CD14-positive monocyte (primary cell): ENCODE data around the gene RCE1. TPM values are rescaled to one million over a fixed set of nuclear protein-coding genes. Genes with fewer than 3 reads are reported as not detected.
A peak's percentile ranks its signal among the peaks of the same experiment; 100 is the strongest.

Source experiments
- DNase-seq, 3 donors: peaks; one replicate each; pipeline ENCODE4 v3.0.0-alpha.2; 2011 to 2022
- H2AFZ ChIP-seq: 2 replicates; pipeline ENCODE4 v1.6.0; 2012; ENCODE audit warnings: mild to moderate bottlenecking, low read depth, low read length, inconsistent platforms; ENCODE audit not compliant: insufficient read depth, poor library complexity, severe bottlenecking
- H3K27ac ChIP-seq, 2 donors: 1 replicate in 1 of 2; 2 replicates in 1 of 2; pipeline ENCODE4 v1.5.1; 2012 to 2013; ENCODE audit warnings: low read length in 2 of 2, control low read depth in 1 of 2, inconsistent platforms in 1 of 2, low read depth in 1 of 2, mild to moderate bottlenecking in 1 of 2
- H3K27me3 ChIP-seq, 2 donors: one replicate each; pipeline versions ENCODE4 v1.6.0 to v1.6.1; 2011 to 2013; ENCODE audit warnings: low read length in 2 of 2; ENCODE audit not compliant: control insufficient read depth in 2 of 2, insufficient read depth in 2 of 2
- H3K36me3 ChIP-seq, 2 donors: replicated peaks in 1 of 2; 1 replicate in 1 of 2; 2 replicates in 1 of 2; pipeline versions ENCODE4 v1.5.1 to v1.6.1; 2012 to 2013; ENCODE audit warnings: low read length in 2 of 2, control low read depth in 1 of 2, inconsistent platforms in 1 of 2, mild to moderate bottlenecking in 1 of 2; ENCODE audit not compliant: insufficient read depth in 2 of 2, control insufficient read depth in 1 of 2
- H3K4me1 ChIP-seq, 2 donors: 1 replicate in 1 of 2; 2 replicates in 1 of 2; pipeline versions ENCODE4 v1.5.1 to v1.6.1; 2012 to 2013; ENCODE audit warnings: low read length in 2 of 2, control low read depth in 1 of 2, inconsistent platforms in 1 of 2, mild to moderate bottlenecking in 1 of 2, moderate library complexity in 1 of 2; ENCODE audit not compliant: insufficient read depth in 2 of 2, control insufficient read depth in 1 of 2
- H3K4me2 ChIP-seq: replicated peaks from 2 replicates; pipeline ENCODE3; 2012; ENCODE audit warnings: low read length, moderate library complexity, mild to moderate bottlenecking; ENCODE audit not compliant: poor library complexity, severe bottlenecking; ENCODE audit errors: extremely low read depth
- H3K4me3 ChIP-seq, 3 experiments: fragments of 200-600 bp in 1 of 3; sonication (generic) in 1 of 3; replicated peaks in 1 of 3; 1 replicate in 2 of 3; 2 replicates in 1 of 3; pipeline ENCODE4 v1.5.1; 2011 to 2013; ENCODE audit warnings: low read length in 3 of 3, mild to moderate bottlenecking in 3 of 3, control low read depth in 2 of 3, low read depth in 2 of 3, inconsistent platforms in 1 of 3, moderate library complexity in 1 of 3
- H3K79me2 ChIP-seq: 2 replicates; pipeline ENCODE4 v1.6.0; 2012; ENCODE audit warnings: mild to moderate bottlenecking, control low read depth, inconsistent platforms, low read length, moderate library complexity; ENCODE audit not compliant: insufficient read depth
- H3K9ac ChIP-seq: 2 replicates; pipeline ENCODE4 v1.6.0; 2017; ENCODE audit warnings: low read length, mild to moderate bottlenecking; ENCODE audit not compliant: insufficient read depth, poor library complexity, severe bottlenecking
- H3K9me3 ChIP-seq, 2 donors: replicated peaks in 1 of 2; 1 replicate in 1 of 2; 2 replicates in 1 of 2; pipeline versions ENCODE4 v1.5.1 to v1.6.1; 2012 to 2013; ENCODE audit warnings: low read length in 2 of 2, control low read depth in 1 of 2; ENCODE audit not compliant: control insufficient read depth in 1 of 2, insufficient read depth in 1 of 2
- H4K20me1 ChIP-seq: 2 replicates; pipeline ENCODE4 v1.6.0; 2012; ENCODE audit warnings: mild to moderate bottlenecking, low read length, control low read depth, moderate library complexity; ENCODE audit not compliant: insufficient read depth
- H3K27ac Mint-ChIP-seq, 7 donors: one replicate each; pipeline ENCODE4 v1.8.0; 2020; ENCODE audit warnings: mild to moderate bottlenecking in 7 of 7, mixed read lengths in 7 of 7, moderate library complexity in 6 of 7, inconsistent platforms in 2 of 7
- H3K27me3 Mint-ChIP-seq, 3 donors: one replicate each; pipeline ENCODE4 v1.8.0; 2021 to 2022; ENCODE audit warnings: low read depth in 3 of 3, mild to moderate bottlenecking in 3 of 3, mixed read lengths in 3 of 3, moderate library complexity in 3 of 3, inconsistent platforms in 1 of 3
- H3K36me3 Mint-ChIP-seq, 2 donors: one replicate each; pipeline ENCODE4 v1.8.0; 2020; ENCODE audit warnings: mixed read lengths in 2 of 2, inconsistent platforms in 1 of 2, mild to moderate bottlenecking in 1 of 2
- H3K4me1 Mint-ChIP-seq: one replicate; pipeline ENCODE4 v1.8.0; 2020; ENCODE audit warnings: mild to moderate bottlenecking, mixed read lengths
- H3K4me3 Mint-ChIP-seq, 2 donors: one replicate each; pipeline ENCODE4 v1.8.0; 2020; ENCODE audit warnings: mild to moderate bottlenecking in 2 of 2, mixed read lengths in 2 of 2, moderate library complexity in 1 of 2
- H3K9me3 Mint-ChIP-seq, 7 donors: one replicate each; pipeline ENCODE4 v1.8.0; 2020 to 2022; ENCODE audit warnings: mixed read lengths in 7 of 7, mild to moderate bottlenecking in 6 of 7, moderate library complexity in 6 of 7, inconsistent platforms in 2 of 7
- WGBS: methylation state at CpG from one replicate; pipeline ENCODE4 v1.1.5; 2013; ENCODE audit warnings: missing lambda C conversion rate; ENCODE audit not compliant: insufficient coverage; 5-methylcytosine and 5-hydroxymethylcytosine counted together
- intact Hi-C, 2 donors: fragments of 100-400 bp; cut with micrococcal nuclease; formaldehyde crosslinking; loops; one replicate each; pipeline versions ENCODE4 v1.15.0 to v1.15.1; 2023
- polyA plus RNA-seq, 3 donors: library from polyadenylated mRNA; depleted of rRNA in 1 of 3; unstranded in 2 of 3; stranded (reverse) in 1 of 3; fragments of 300-500 nt in 2 of 3; fragments of >200 nt in 1 of 3; fragmentation: Illumina TruSeq in 2 of 3; gene quantifications; 1 replicate in 2 of 3; 2 replicates in 1 of 3; pipeline ENCODE4 v1.2.3, GENCODE V29; 2012 to 2021
- TF ChIP-seq, protein P1 (sequence below): fragments of 200-600 bp; IDR thresholded peaks from one replicate; pipeline ENCODE4 v1.8.0; 2022; ENCODE audit warnings: antibody characterized with exemption, mild to moderate bottlenecking

The RCE1 gene
- polyA plus RNA-seq, 3 donors, result 20.3 to 24.7 (median 22.8) TPM

DNA sequence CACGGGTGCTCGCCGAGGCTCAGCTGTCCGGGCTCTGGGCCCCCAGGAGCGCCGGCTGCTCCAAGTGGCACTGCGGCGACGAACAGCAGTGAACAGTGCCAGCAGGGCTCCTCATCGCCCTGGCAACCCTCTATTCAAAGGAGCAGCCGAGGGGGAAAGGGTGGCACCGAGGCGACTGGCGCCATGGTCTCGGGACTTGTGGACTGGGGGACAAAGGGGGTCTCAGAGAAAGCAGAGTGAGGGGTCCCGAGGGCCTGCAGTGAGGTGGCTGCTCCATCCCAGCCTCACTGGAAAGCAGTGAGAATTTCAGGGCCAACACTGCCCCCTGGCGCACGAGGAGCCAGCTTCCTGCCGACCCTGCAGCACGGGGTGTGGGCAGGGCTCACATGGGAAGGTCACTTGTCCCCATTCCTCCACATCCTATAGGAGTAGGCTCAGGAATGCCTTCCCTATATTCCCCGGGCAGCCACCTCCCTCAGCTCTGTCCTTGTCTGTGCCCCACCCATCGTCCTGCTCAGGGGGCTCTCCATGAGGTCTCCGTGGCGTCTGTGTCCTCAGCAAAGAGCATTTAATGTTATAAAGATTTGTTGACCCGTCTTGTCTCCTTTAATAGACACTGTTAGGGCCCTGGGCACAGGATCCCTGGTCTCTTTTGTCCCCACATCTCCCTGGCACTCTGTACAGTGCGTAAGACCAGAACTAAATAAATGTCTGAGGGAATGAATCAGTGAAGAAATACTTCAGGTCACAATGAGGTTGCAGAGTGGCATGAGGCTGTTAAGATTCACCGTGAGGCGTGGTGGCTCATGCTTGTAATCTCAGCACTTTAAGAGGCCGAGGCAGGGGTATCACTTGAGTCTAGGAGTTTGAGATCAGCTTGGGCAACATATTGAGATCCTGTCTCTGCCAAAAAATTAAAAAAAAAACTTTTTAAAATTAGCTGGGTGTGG is 40.0 kb downstream of the RCE1 start:
- Histone ChIP-seq H3K36me3 (no peaks in the 10 kb centered on the region), H3K4me2 (no peak overlapping the region), H3K27ac (no peak overlapping the region), H3K79me2 (no peaks in the 10 kb centered on the region), H4K20me1 (no peaks in the 10 kb centered on the region), H3K4me1 (peaks cover 0 to 5% of the 10 kb centered on the region in 2 donors), H3K27me3 (no peaks in the 10 kb centered on the region), H3K9me3 (no peaks in the 10 kb centered on the region), H2AFZ (no peak overlapping the region), H3K4me3 (no peak overlapping the region), H3K9ac (no peak overlapping the region)
- TF ChIP-seq, protein P1, sequence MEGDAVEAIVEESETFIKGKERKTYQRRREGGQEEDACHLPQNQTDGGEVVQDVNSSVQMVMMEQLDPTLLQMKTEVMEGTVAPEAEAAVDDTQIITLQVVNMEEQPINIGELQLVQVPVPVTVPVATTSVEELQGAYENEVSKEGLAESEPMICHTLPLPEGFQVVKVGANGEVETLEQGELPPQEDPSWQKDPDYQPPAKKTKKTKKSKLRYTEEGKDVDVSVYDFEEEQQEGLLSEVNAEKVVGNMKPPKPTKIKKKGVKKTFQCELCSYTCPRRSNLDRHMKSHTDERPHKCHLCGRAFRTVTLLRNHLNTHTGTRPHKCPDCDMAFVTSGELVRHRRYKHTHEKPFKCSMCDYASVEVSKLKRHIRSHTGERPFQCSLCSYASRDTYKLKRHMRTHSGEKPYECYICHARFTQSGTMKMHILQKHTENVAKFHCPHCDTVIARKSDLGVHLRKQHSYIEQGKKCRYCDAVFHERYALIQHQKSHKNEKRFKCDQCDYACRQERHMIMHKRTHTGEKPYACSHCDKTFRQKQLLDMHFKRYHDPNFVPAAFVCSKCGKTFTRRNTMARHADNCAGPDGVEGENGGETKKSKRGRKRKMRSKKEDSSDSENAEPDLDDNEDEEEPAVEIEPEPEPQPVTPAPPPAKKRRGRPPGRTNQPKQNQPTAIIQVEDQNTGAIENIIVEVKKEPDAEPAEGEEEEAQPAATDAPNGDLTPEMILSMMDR, result peak; percentile 78
- DNase-seq, result peak; percentile 29 to 49 (median 49)
- peaks cover 14% of the 10 kb centered on the region for H3K4me1 Mint-ChIP-seq
- WGBS, result 62% methylated on average over 21 of the region's 29 CpGs
- peaks cover 3 to 6% (median 6%) of the 10 kb centered on the region in 3 donors for H3K27me3 Mint-ChIP-seq
- peaks cover 0 to 2% (median 0%) of the 10 kb centered on the region in 7 donors for H3K9me3 Mint-ChIP-seq
- peaks cover 0 to 2% of the 10 kb centered on the region in 2 donors for H3K36me3 Mint-ChIP-seq
- H3K27ac Mint-ChIP-seq, result peak overlapping the region in 3 of 7 donors; percentile 46 to 75 (median 68)
- intact Hi-C loops, result loop anchor here in 1 of 2 donors (5.0 kb wide), 1 partner anchor 186 kb away; no protein-coding TSS in a partner anchor
- no peak overlapping the region for H3K4me3 Mint-ChIP-seq

DNA sequence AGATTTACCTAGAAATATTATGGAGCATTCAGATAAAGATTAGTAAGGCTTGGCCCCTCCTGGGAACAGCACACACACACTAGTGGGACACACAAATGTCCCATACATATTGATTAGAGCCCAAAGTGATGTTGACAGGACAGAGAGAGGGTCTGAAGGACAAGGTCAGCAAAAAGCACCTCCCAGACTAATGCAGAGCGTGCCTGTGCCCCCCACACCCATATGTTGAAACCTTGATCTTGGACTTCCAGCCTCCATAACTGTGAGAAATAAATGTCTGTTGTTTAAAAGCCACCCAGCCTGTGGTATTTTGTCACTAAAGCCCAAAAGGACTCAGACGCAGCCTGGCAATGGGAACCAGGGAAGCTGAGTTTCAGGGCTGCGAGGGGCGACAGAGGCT is 41.2 kb downstream of the RCE1 start:
- H2AFZ ChIP-seq, result no peak overlapping the region
- H3K9me3 Mint-ChIP-seq, result peaks cover 0 to 2% (median 0%) of the 10 kb centered on the region in 7 donors
- no peaks in the 10 kb centered on the region for H3K27me3 ChIP-seq
- DNase-seq, result no peak
- no peaks in the 10 kb centered on the region for H4K20me1 ChIP-seq
- intact Hi-C loops, result loop anchor here in 1 of 2 donors (5.0 kb wide), 1 partner anchor 187 kb away; no protein-coding TSS in a partner anchor
- H3K4me1 ChIP-seq, result peaks cover 0 to 5% of the 10 kb centered on the region in 2 donors
- no peak overlapping the region for H3K4me3 Mint-ChIP-seq
- H3K27me3 Mint-ChIP-seq, result peaks cover 3 to 6% (median 4%) of the 10 kb centered on the region in 3 donors
- H3K4me3 ChIP-seq, result no peak overlapping the region
- H3K27ac ChIP-seq, result no peak overlapping the region
- peaks cover 14% of the 10 kb centered on the region for H3K4me1 Mint-ChIP-seq
- TF ChIP-seq, protein P1, result no peak
- H3K4me2 ChIP-seq, result no peak overlapping the region
- H3K79me2 ChIP-seq, result no peaks in the 10 kb centered on the region
- no peaks in the 10 kb centered on the region for H3K36me3 ChIP-seq
- H3K36me3 Mint-ChIP-seq, result peaks cover 0 to 3% of the 10 kb centered on the region in 2 donors
- no peak overlapping the region for H3K9ac ChIP-seq
- WGBS, result 100% methylated on average over 3 of the region's 4 CpGs
- no peak overlapping the region for H3K27ac Mint-ChIP-seq
- no peaks in the 10 kb centered on the region for H3K9me3 ChIP-seq
